ENCODE results near the gene TJP2. TPM values are rescaled to one million over a fixed set of nuclear protein-coding genes. Genes with fewer than 3 reads are reported as not detected.

The TJP2 gene
- 38.3 and 74.4 TPM in 2 replicates for total RNA-seq

GRCh38 chr9:69173891-69174615 is at the start of gene TJP2:
Gene TJP2, plus strand, starts transcription at chr9:69174277. Its CDS starts 96 bp downstream, at chr9:69174373.

Other genes starting within 250 kb of the TJP2 start
- gene PRKACG, start 160.2 kb upstream of the TJP2 start, total RNA-seq: not detected in 2 replicates
- 1.4 and 6.9 TPM in 2 replicates for gene FXN, start 138.5 kb upstream of the TJP2 start, total RNA-seq
- 0.28 and 0.38 TPM in 2 replicates for gene ENTREP1, start 150.9 kb downstream of the TJP2 start, total RNA-seq

All from regular cardiac myocyte (primary cell).